Measurements from ENCODE around the gene UNC79. TPM values are rescaled to one million over a fixed set of nuclear protein-coding genes. Genes with fewer than 3 reads are reported as not detected.

UNC79 gene
- total RNA-seq, 1 donor from 2014 or later = 0.13 TPM

DNA sequence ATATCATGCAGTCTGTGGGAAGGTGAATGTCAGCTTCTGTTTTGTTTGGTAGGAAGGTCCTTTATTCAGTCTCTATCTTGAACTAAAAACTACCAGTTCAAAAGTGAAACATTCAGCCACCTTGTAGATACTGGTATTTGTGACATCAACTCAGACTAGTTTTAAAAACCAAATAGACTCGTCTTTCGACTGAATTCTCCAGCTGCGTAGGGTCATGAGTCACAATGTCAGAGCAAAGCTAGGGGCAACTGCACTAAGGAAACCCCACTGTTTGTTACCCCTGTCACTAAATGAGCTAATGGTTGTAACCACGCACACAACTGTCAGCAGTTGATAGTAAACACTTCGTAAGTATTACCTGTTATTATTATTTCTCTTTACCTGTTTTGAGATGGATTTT, 212.9 kb downstream of the UNC79 start:
- peaks cover 4% of the 10 kb centered on the region for H3K9me3 Mint-ChIP-seq
- no peak overlapping the region for H3K27ac Mint-ChIP-seq
- CTCF ChIA-PET = interaction anchor here (1.3 kb wide), 1 partner anchor 11 kb away, joined by 4 read pairs; no protein-coding TSS in a partner anchor
- DNase-seq = no peak
- no peaks in the 10 kb centered on the region for H3K36me3 Mint-ChIP-seq (ENCODE audit: low read depth)
- POLR2A ChIA-PET = no interaction called here
- TF ChIP-seq, protein P1, sequence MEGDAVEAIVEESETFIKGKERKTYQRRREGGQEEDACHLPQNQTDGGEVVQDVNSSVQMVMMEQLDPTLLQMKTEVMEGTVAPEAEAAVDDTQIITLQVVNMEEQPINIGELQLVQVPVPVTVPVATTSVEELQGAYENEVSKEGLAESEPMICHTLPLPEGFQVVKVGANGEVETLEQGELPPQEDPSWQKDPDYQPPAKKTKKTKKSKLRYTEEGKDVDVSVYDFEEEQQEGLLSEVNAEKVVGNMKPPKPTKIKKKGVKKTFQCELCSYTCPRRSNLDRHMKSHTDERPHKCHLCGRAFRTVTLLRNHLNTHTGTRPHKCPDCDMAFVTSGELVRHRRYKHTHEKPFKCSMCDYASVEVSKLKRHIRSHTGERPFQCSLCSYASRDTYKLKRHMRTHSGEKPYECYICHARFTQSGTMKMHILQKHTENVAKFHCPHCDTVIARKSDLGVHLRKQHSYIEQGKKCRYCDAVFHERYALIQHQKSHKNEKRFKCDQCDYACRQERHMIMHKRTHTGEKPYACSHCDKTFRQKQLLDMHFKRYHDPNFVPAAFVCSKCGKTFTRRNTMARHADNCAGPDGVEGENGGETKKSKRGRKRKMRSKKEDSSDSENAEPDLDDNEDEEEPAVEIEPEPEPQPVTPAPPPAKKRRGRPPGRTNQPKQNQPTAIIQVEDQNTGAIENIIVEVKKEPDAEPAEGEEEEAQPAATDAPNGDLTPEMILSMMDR (IDR thresholded peaks at IDR 0.05) = no peak
- intact Hi-C loops (cut with micrococcal nuclease) = no loop called here
- H3K4me3 Mint-ChIP-seq = no peak overlapping the region
- H3K4me1 Mint-ChIP-seq = no peaks in the 10 kb centered on the region
- no peak for ATAC-seq (ENCODE audit: low read depth)
- peaks cover 20% of the 10 kb centered on the region for H3K27me3 Mint-ChIP-seq

DNA sequence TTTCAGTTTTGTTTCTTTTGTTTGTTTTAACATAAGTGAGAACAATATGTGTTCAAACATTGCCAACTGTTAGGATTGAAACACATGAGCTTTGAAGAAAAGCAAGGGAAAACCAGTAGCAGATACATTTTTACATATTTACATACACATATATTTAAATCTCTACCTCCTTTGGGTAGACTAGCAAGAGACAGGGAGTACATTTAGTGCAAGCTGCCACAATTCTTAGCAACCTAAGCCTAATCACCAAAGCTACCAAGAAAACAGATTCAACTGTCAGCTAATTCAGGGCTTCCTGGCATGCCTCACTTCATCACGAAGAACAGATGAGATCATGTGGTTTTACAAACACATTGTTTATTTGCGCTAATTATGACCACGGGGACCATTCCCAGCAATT, 214.5 kb downstream of the UNC79 start:
- ATAC-seq (ENCODE audit: low read depth) = no peak
- no peaks in the 10 kb centered on the region for H3K4me1 Mint-ChIP-seq
- no peak for DNase-seq
- ChIA-PET CTCF (no interaction called here), POLR2A (no interaction called here)
- no peaks in the 10 kb centered on the region for H3K36me3 Mint-ChIP-seq (ENCODE audit: low read depth)
- no peak overlapping the region for H3K27ac Mint-ChIP-seq
- H3K9me3 Mint-ChIP-seq = peaks cover 4% of the 10 kb centered on the region
- intact Hi-C loops (cut with micrococcal nuclease) = no loop called here
- peaks cover 13% of the 10 kb centered on the region for H3K27me3 Mint-ChIP-seq
- TF ChIP-seq, protein P1 (IDR thresholded peaks at IDR 0.05) = no peak
- no peak overlapping the region for H3K4me3 Mint-ChIP-seq

DNA sequence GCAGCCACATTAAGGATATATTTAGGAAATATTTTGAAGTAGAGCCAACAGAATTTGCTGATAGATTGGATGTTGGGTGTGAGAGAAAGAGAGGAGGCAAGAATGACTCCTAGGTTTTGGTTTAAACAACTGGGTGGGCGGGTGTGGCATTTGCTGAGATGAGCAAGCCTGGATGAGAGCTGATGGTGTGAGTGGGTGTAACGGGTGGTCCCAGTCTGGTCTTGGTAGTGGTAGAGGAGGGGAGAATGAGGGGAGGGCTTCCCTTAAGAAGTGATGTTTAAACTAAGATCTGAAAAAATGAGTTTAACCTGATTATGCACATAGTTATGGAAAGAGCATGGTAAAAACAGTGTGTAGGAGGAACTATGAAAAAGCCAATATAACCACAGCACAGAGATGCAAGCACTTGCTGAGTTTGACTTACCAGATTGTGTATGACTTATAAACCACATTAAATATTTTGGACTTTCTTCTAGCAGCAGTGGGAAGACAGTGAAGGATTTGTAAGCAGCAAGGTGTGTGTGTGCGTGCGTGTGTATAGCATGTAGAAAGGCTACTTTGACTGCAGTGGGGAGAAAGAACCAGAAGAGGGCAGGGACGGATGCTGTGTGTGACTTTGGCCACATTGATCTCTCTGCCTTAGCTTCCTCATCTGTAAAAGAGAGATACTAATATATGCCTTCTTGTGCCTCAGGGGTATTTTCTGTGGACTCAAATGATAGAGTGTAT, 217.9 kb downstream of the UNC79 start:
- DNase-seq = no peak

DNA sequence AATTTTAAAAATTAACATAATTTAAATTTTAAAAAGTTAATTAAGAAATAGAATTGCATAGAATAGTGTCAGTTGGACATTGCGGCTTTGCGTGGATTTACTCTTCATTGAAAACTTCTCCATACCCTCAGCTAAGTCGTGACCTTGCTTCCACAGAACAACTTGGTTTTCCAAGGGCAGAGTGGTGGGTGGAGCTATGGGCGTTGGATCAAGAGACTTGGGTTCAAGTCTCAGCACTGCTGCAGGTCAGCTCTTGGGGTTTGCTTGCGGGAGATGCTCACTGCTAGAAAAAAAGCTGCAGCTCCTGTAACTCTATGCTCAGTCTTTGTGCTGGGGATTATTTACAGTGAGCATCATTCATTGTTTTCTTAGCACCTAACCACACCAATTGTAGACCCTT, 223.9 kb downstream of the UNC79 start:
- POLR2A ChIA-PET = no interaction called here
- no peak for ATAC-seq (ENCODE audit: low read depth)
- H3K36me3 Mint-ChIP-seq (ENCODE audit: low read depth) = no peaks in the 10 kb centered on the region
- no peak overlapping the region for H3K27ac Mint-ChIP-seq
- intact Hi-C loops (cut with micrococcal nuclease) = loop anchor here (2.0 kb wide), 1 partner anchor 526 kb away; no protein-coding TSS in a partner anchor
- no peak for DNase-seq
- no peaks in the 10 kb centered on the region for H3K9me3 Mint-ChIP-seq
- CTCF ChIA-PET = interaction anchor here (0.7 to 2.1 kb wide), 6 partner anchors 8 to 281 kb away, joined by 3 to 5 read pairs (median 4); no protein-coding TSS in a partner anchor
- no peaks in the 10 kb centered on the region for H3K4me1 Mint-ChIP-seq
- TF ChIP-seq, protein P1 (IDR thresholded peaks at IDR 0.05) = no peak
- H3K4me3 Mint-ChIP-seq = no peak overlapping the region
- peaks cover 31% of the 10 kb centered on the region for H3K27me3 Mint-ChIP-seq

More for the DNA sequence above, 217.9 kb downstream of the UNC79 start:
- H3K4me1 Mint-ChIP-seq = no peaks in the 10 kb centered on the region
- H3K27me3 Mint-ChIP-seq = peaks cover 21% of the 10 kb centered on the region
- intact Hi-C loops (cut with micrococcal nuclease) = no loop called here
- ChIA-PET CTCF (interaction anchor here (1.3 kb wide), 1 partner anchor 288 kb away, joined by 3 read pairs; no protein-coding TSS in a partner anchor), POLR2A (no interaction called here)
- H3K27ac Mint-ChIP-seq = no peak overlapping the region
- TF ChIP-seq, protein P1 (IDR thresholded peaks at IDR 0.05) = no peak
- no peak overlapping the region for H3K4me3 Mint-ChIP-seq
- no peak for ATAC-seq (ENCODE audit: low read depth)
- H3K9me3 Mint-ChIP-seq = peaks cover 4% of the 10 kb centered on the region
- no peaks in the 10 kb centered on the region for H3K36me3 Mint-ChIP-seq (ENCODE audit: low read depth)

DNA sequence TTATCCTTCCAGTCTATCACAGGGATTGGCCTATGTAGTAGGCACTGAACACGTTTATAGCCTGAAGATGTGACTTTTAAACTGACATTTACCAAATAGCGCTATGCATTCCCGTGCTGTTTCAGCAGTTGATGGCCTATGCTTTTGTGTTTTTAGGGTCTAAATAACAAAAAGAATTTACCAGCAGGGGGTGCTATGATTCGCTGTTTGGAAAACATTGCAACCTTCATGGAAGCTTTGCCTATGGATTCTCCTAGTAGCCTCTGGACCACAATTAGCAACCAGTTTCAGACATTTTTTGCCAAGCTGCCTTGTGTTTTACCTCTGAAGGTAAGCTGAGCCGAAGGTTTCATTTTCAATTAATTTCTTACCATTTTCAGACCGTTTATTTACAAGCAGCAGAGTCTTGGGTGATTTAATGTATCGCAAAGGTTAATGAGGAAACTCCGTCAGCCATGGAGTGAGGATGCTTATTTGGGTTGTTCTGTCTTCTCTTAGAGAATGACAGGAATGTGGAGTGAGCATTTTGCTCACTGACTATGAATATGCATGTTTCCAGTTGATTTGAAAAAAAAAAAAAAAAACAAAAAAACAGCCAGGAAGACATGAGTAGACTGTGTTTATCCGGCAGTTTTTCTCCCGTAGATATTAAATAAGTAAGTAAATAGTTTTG, 224.5 kb downstream of the UNC79 start:
- no peaks in the 10 kb centered on the region for H3K36me3 Mint-ChIP-seq (ENCODE audit: low read depth)
- ATAC-seq (ENCODE audit: low read depth) = no peak

More for the DNA sequence above, 224.5 kb downstream of the UNC79 start:
- Mint-ChIP-seq H3K27me3 (peaks cover 31% of the 10 kb centered on the region), H3K9me3 (no peaks in the 10 kb centered on the region), H3K4me3 (no peak overlapping the region), H3K4me1 (no peaks in the 10 kb centered on the region), H3K27ac (no peak overlapping the region)
- intact Hi-C loops (cut with micrococcal nuclease) = loop anchor here (1.0 to 2.0 kb wide), 3 partner anchors 238 to 526 kb away; no protein-coding TSS in a partner anchor
- ChIA-PET CTCF (interaction anchor here (0.7 to 2.1 kb wide), 9 partner anchors 7 to 527 kb away, joined by 3 to 7 read pairs (median 3); no protein-coding TSS in a partner anchor), POLR2A (no interaction called here)
- DNase-seq = no peak
- TF ChIP-seq, protein P1 (IDR thresholded peaks at IDR 0.05) = no peak

Data from activated B cell treated with CpG ODN at 0.5 μM for 24 hours (primary cell).